Thymus (tissue), 11 donors: ENCODE results near the gene CC2D1A. TPM values are rescaled to one million over a fixed set of nuclear protein-coding genes. Genes with fewer than 3 reads are reported as not detected.

Experiments used
- DNase-seq, 9 donors: peaks; one replicate each; pipeline ENCODE4 v3.0.0-alpha.2; 2013; ENCODE audit warnings: low spot score in 9 of 9, low read depth in 6 of 9, missing footprints in 1 of 9
- H3K27ac ChIP-seq, 2 donors: one replicate each; pipeline ENCODE4 v1.5.1; 2013; ENCODE audit warnings: control low read depth in 1 of 2, low read depth in 1 of 2, low read length in 1 of 2, mild to moderate bottlenecking in 1 of 2, moderate library complexity in 1 of 2
- H3K27me3 ChIP-seq, 2 donors: one replicate each; pipeline ENCODE4 v1.5.1; 2013; ENCODE audit warnings: low read length in 1 of 2; ENCODE audit not compliant: control insufficient read depth in 2 of 2, insufficient read depth in 1 of 2
- H3K36me3 ChIP-seq, 2 donors: one replicate each; pipeline ENCODE4 v1.5.1; 2013; ENCODE audit warnings: low read length in 1 of 2, mild to moderate bottlenecking in 1 of 2, moderate library complexity in 1 of 2; ENCODE audit not compliant: control insufficient read depth in 2 of 2, insufficient read depth in 2 of 2
- H3K4me1 ChIP-seq, 2 donors: one replicate each; pipeline ENCODE4 v1.5.1; 2013; ENCODE audit warnings: low read length in 2 of 2; ENCODE audit not compliant: control insufficient read depth in 2 of 2, insufficient read depth in 2 of 2
- H3K4me3 ChIP-seq, 2 donors: one replicate each; pipeline ENCODE4 v1.5.1; 2013; ENCODE audit warnings: low read length in 2 of 2, control low read depth in 1 of 2, mild to moderate bottlenecking in 1 of 2
- H3K9me3 ChIP-seq, 2 donors: one replicate each; pipeline ENCODE4 v1.5.1; 2013; ENCODE audit warnings: low read length in 1 of 2, mild to moderate bottlenecking in 1 of 2; ENCODE audit not compliant: control insufficient read depth in 2 of 2, insufficient read depth in 1 of 2
- WGBS: extraction: QIAGEN DNeasy Blood & Tissue Kit; methylation state at CpG from one replicate; pipeline ENCODE4 v1.1.7; 2013; 5-methylcytosine and 5-hydroxymethylcytosine counted together
- polyA plus RNA-seq: library from polyadenylated mRNA; stranded (reverse); fragments of 200-250 nt; gene quantifications from one replicate; pipeline ENCODE4 v1.2.3, GENCODE V29; 2013
- total RNA-seq: library from RNA; stranded (reverse); fragments of 120-200 nt; gene quantifications from one replicate; pipeline ENCODE4 v1.2.4, GENCODE V29; 2013
- donor health status: healthy.

Gene CC2D1A
- total and polyA plus RNA-seq, 2 donors, result 5.8 to 26.7 TPM

DNA sequence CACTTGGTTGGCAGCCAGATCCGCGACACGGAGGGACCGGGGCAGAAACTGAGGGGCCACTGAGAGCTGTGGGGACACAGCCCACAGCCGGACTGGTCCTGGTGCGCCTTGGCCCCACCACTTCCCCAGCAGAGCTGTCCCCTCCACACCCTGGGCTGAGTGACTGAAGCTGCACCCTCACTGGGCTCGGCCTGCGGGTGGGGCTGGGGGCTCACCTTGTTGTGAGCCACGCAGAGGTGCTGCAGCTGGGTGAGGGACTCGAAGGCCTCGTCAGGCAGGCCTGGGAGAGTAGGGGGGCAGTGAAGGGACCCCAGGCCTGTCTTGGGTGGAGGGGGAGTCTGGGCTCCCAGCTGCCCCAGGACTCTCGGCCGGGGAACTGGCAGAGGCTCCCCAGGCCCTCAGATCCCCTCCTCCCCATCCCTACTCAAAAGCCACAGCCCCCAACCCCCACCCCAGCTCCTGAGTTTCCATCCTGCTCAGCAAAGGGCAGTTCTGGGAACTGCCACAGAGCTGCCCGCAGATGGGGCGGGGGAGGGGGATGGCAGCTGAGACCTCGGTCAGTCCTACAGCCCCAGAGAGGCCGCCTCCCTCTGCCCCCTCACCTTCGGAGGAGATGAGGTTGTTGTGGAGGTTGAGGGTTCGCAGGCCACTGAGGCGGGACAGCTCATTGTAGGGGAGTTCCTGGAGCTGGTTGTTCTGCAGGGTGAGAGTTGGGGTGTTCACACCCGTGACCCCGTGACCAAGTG lies 29.9 kb downstream of the CC2D1A start:
- peaks cover 3 to 27% of the 10 kb centered on the region in 2 donors for H3K27me3 ChIP-seq
- WGBS, result 89% methylated on average over 22 of the region's 22 CpGs
- DNase-seq, result no peak
- peaks cover 0 to 6% of the 10 kb centered on the region in 2 donors for H3K36me3 ChIP-seq
- H3K9me3 ChIP-seq, result no peaks in the 10 kb centered on the region
- H3K4me1 ChIP-seq, result peaks cover 0 to 4% of the 10 kb centered on the region in 2 donors
- no peak overlapping the region for H3K27ac ChIP-seq
- H3K4me3 ChIP-seq, result no peak overlapping the region

DNA sequence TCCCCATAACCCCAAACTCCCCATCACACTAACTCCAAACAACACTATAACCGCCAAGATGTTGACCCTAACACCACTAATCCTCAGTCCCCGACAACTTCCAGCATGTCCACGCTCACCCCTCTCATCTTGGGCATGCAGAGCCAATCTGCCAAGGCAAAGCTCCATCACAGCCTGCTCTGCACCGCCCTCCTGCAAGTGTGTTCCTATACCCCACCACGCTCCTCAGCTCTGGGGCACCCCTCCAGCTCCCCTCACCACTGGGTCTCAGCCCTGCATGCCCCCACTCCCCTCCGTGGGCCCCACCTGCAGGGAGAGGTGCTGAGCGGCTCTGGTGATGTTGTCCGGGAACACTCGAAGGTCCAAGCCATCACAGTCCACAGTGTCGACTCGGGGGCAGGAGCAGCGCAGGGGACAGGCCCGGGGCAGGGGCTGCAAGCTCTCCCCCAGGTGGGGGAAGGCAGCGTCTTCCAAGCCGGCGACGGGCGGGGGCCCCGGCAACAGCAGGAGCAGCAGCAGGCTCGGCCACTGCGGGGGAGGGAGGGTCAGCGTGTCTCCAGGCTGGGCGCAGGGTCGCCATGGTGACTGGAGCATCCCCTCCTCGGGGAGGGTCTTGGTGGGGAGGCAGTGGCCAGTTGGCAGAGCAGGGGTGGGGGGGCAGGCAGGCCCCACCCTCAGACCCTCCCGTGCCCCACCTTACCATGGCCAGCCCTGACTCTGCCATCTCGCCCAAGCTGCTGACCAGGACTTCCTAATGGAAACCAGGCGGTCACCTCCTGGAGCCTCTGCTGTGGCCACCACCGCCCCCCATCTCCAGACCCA lies 31.7 kb downstream of the CC2D1A start:
- no peaks in the 10 kb centered on the region for H3K36me3 ChIP-seq
- WGBS, result 31% methylated on average over 29 of the region's 29 CpGs
- H3K9me3 ChIP-seq, result no peaks in the 10 kb centered on the region
- H3K4me3 ChIP-seq, result no peak overlapping the region
- DNase-seq, result no peak
- H3K4me1 ChIP-seq, result peaks cover 0 to 4% of the 10 kb centered on the region in 2 donors
- no peak overlapping the region for H3K27ac ChIP-seq
- peaks cover 3 to 27% of the 10 kb centered on the region in 2 donors for H3K27me3 ChIP-seq

GRCh38 chr19:13938301-13939064 lies 32.5 kb downstream of the CC2D1A start, which contains the start of gene PODNL1:
Gene PODNL1 (minus strand): TSS chr19:13938417. CDS start chr19:13938181, 236 bp downstream.
- no peaks in the 10 kb centered on the region for H3K36me3 ChIP-seq
- H3K4me3 ChIP-seq, result no peak within 1 kb of the TSS
- no peak within 1 kb of the TSS for H3K27ac ChIP-seq
- DNase-seq, result no peak
- H3K27me3 ChIP-seq, result peaks cover 3 to 27% of the 10 kb centered on the region in 2 donors
- 33% methylated on average over 21 of the region's 21 CpGs for WGBS
- no peaks in the 10 kb centered on the region for H3K9me3 ChIP-seq
- peaks cover 0 to 4% of the 10 kb centered on the region in 2 donors for H3K4me1 ChIP-seq

GRCh38 chr19:13942023-13942684 lies 36.2 kb downstream of the CC2D1A start:
- Histone ChIP-seq H3K9me3 (no peaks in the 10 kb centered on the region), H3K27me3 (peaks cover 3 to 20% of the 10 kb centered on the region in 2 donors), H3K27ac (no peak overlapping the region), H3K36me3 (no peaks in the 10 kb centered on the region), H3K4me1 (peaks cover 0 to 4% of the 10 kb centered on the region in 2 donors), H3K4me3 (no peak overlapping the region)
- WGBS, result 94% methylated on average over 1 of the region's 1 CpG
- no peak for DNase-seq

DNA sequence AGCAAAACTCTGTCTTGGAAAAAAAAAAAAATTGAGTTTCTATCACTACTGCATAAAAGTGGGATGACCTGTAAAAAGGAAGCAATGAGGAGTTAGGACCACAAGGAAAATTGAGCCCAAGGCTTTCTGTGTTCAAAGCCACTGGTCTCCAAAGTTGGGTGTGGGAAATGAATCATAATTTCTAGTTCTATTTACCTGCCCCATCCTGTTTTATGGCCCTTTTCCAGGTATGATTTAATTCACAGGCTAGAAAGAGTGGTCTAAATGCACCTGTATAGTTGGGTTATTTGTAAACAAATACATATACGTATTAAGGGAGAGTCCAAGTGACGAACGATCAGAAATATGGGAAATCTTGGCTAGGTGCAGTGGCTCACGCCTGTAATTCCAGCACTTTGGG lies 40.4 kb downstream of the CC2D1A start:
- Histone ChIP-seq H3K27me3 (no peaks in the 10 kb centered on the region), H3K36me3 (no peaks in the 10 kb centered on the region), H3K4me3 (no peak overlapping the region), H3K9me3 (no peaks in the 10 kb centered on the region), H3K4me1 (no peaks in the 10 kb centered on the region), H3K27ac (no peak overlapping the region)
- DNase-seq, result no peak
- 95% methylated on average over 4 of the region's 4 CpGs for WGBS

- no peak for DNase-seq
- no peak overlapping the region for H3K4me3 ChIP-seq
- no peaks in the 10 kb centered on the region for H3K9me3 ChIP-seq
- no peak overlapping the region for H3K27ac ChIP-seq
- H3K36me3 ChIP-seq, result peaks cover 14 to 18% of the 10 kb centered on the region in 2 donors
- H3K4me1 ChIP-seq, result peaks cover 10 to 17% of the 10 kb centered on the region in 2 donors
- no peaks in the 10 kb centered on the region for H3K27me3 ChIP-seq
- 95% methylated on average over 2 of the region's 2 CpGs for WGBS
These were observed 45.0 kb downstream of the CC2D1A start for GRCh38 chr19:13951043-13951442.

DNA sequence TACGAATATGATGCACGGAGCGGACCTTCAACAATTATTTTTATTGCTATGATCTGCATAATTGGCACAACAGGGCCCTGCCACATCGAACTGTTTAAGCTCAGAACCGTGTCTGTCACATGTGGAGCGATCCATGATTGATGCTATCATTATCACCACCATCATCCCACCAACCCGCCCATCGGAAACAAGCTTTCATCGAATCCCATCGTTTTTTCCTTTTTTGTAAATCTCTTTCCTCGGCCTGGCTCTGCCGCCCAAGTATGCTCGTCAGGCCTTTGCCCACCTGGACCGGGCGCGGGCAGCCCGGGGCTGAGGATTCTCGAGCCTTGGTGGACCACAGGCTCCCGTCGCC lies 45.8 kb downstream of the CC2D1A start:
- no peak for DNase-seq
- Histone ChIP-seq H3K36me3 (peaks cover 21 to 25% of the 10 kb centered on the region in 2 donors), H3K9me3 (no peaks in the 10 kb centered on the region), H3K4me1 (peaks cover 10 to 17% of the 10 kb centered on the region in 2 donors), H3K4me3 (peak overlapping the region; percentile 52 to 96), H3K27me3 (no peaks in the 10 kb centered on the region), H3K27ac (no peak overlapping the region)
- WGBS, result 13% methylated on average over 20 of the region's 20 CpGs

DNA sequence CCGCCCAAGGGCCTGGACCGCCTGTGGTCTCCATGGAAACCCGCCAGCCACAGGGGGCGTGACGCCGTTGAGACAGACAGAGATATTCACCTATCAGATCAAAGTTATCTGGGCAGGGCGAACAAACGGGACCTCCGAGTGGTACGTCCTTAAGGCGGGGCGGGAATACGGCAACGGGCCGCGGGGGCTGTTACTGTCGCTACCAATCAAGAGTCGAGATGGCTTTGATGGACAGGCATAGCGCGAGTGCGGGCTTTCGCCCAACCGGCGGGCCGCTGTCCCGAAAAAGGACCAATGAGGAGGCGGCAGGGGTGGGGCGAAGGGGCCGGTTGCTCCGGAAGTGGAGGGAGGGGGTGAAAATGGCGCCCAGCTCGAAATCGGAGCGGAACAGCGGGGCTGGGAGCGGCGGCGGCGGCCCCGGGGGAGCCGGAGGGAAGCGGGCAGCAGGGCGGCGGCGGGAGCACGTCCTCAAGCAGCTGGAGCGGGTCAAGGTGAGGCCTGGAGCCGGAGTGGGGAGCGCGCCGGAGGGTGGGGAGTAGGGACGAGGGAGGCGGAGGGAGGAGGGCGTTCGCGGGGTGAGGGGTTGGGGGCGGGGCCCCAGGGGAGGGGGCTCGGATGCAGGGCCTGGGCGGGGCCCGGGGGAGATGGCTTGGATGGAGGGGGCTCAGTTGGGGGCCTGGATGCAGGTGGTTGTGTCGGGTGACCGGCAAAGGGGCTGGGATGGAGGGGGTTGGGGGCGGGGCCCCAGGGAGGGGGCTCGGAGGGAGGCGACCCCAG lies 46.3 kb downstream of the CC2D1A start, which contains the start of gene DCAF15:
Gene DCAF15, plus strand, starts transcription at position 356 of the 777 bp plus-strand sequence. Its CDS starts 4 bp downstream, at position 360.
- H3K36me3 ChIP-seq, result peaks cover 26 to 31% of the 10 kb centered on the region in 2 donors
- no peaks in the 10 kb centered on the region for H3K27me3 ChIP-seq
- under 1% methylated on average over 65 of the region's 65 CpGs for WGBS
- peak within 1 kb of the TSS; percentile 77 to 96 for H3K4me3 ChIP-seq
- H3K27ac ChIP-seq, result peak within 1 kb of the TSS in 1 of 2 donors; percentile 93
- DNase-seq, result peak; percentile 95 to 100 (median 98)
- H3K9me3 ChIP-seq, result no peaks in the 10 kb centered on the region
- peaks cover 10 to 17% of the 10 kb centered on the region in 2 donors for H3K4me1 ChIP-seq
